GM06990 (cell line): ENCODE data around the gene PLCXD3.

Experiments used
- DNase-seq: peaks from one replicate; pipeline ENCODE4 v3.0.0-alpha.2; 2011; ENCODE audit not compliant: insufficient read length; ENCODE audit errors: extremely low read depth
- H3K27me3 ChIP-seq: replicated peaks from 2 replicates; pipeline ENCODE4 v1.6.0; 2011; ENCODE audit warnings: low read length; ENCODE audit not compliant: control insufficient read depth, insufficient read depth
- H3K36me3 ChIP-seq: 2 replicates; pipeline ENCODE4 v1.5.1; 2011; ENCODE audit warnings: low read length; ENCODE audit not compliant: control insufficient read depth, insufficient read depth
- H3K4me3 ChIP-seq: replicated peaks from 2 replicates; pipeline ENCODE4 v1.5.1; 2011; ENCODE audit warnings: low read depth, mild to moderate bottlenecking, control low read depth, low read length
- CTCF ChIP-seq: IDR thresholded peaks from 2 replicates; pipeline ENCODE4 v1.5.1; 2011; ENCODE audit warnings: low read length, control low read depth, mild to moderate bottlenecking, inconsistent platforms; ENCODE audit not compliant: insufficient read depth, poor library complexity, severe bottlenecking

PLCXD3 gene

GRCh38 chr5:41338136-41338675 is 172.2 kb downstream of the PLCXD3 start:
- TF ChIP-seq CTCF: no peak
- H3K36me3 ChIP-seq: no peaks in the 10 kb centered on the region
- DNase-seq: no peak
- H3K27me3 ChIP-seq: no peaks in the 10 kb centered on the region
- H3K4me3 ChIP-seq: no peak overlapping the region

GRCh38 chr5:41337724-41338123 is 172.7 kb downstream of the PLCXD3 start:
- Histone ChIP-seq H3K36me3 (no peaks in the 10 kb centered on the region), H3K4me3 (no peak overlapping the region), H3K27me3 (no peaks in the 10 kb centered on the region)
- DNase-seq: no peak
- TF ChIP-seq CTCF: no peak

GRCh38 chr5:41337216-41337615 is 173.2 kb downstream of the PLCXD3 start:
- Histone ChIP-seq H3K27me3 (no peaks in the 10 kb centered on the region), H3K4me3 (no peak overlapping the region), H3K36me3 (no peaks in the 10 kb centered on the region)
- no peak for DNase-seq
- TF ChIP-seq CTCF: no peak

GRCh38 chr5:41336471-41336870 is 173.9 kb downstream of the PLCXD3 start:
- no peak overlapping the region for H3K4me3 ChIP-seq
- DNase-seq: no peak
- no peaks in the 10 kb centered on the region for H3K36me3 ChIP-seq
- no peaks in the 10 kb centered on the region for H3K27me3 ChIP-seq
- no peak for TF ChIP-seq CTCF

GRCh38 chr5:41335596-41336181 is 174.7 kb downstream of the PLCXD3 start:
- Histone ChIP-seq H3K36me3 (no peaks in the 10 kb centered on the region), H3K4me3 (no peak overlapping the region), H3K27me3 (no peaks in the 10 kb centered on the region)
- TF ChIP-seq CTCF: no peak
- DNase-seq: no peak

GRCh38 chr5:41334758-41335157 is 175.6 kb downstream of the PLCXD3 start:
- Histone ChIP-seq H3K27me3 (no peaks in the 10 kb centered on the region), H3K36me3 (no peaks in the 10 kb centered on the region), H3K4me3 (no peak overlapping the region)
- DNase-seq: no peak
- TF ChIP-seq CTCF: no peak
